GM21825 (cell line): ENCODE results near the gene HOXA4.

Experiments
- ATAC-seq: cut with Tn5 transposase; IDR thresholded peaks from one replicate; pipeline ENCODE4 v1.9.1; 2021; ENCODE audit warnings: mild to moderate bottlenecking, moderate library complexity; ENCODE audit not compliant: unreplicated experiment

HOXA4 gene

GRCh38 chr7:27169658-27170425 lies 39.3 kb upstream of the HOXA4 start:
- no peak for ATAC-seq

GRCh38 chr7:27168265-27168947 lies 37.8 kb upstream of the HOXA4 start:
- ATAC-seq = no peak

GRCh38 chr7:27167916-27168264 lies 37.3 kb upstream of the HOXA4 start:
- no peak for ATAC-seq

- ATAC-seq = no peak
These were observed 36.3 kb upstream of the HOXA4 start for GRCh38 chr7:27166531-27167505.

- no peak for ATAC-seq
These were observed 35.5 kb upstream of the HOXA4 start for GRCh38 chr7:27165996-27166530.

GRCh38 chr7:27165089-27165995 lies 34.8 kb upstream of the HOXA4 start, which contains the start of gene HOXA9:
TSS of gene HOXA9 (minus strand) at chr7:27165537. CDS start at chr7:27165457, 80 bp downstream.
- no peak for ATAC-seq

GRCh38 chr7:27164367-27165088 lies 34.0 kb upstream of the HOXA4 start:
- ATAC-seq = no peak

- no peak for ATAC-seq
These were observed 33.4 kb upstream of the HOXA4 start for GRCh38 chr7:27164045-27164366.

- ATAC-seq = no peak
These were observed 32.9 kb upstream of the HOXA4 start for GRCh38 chr7:27163288-27164044.

- ATAC-seq = no peak
These were observed 32.2 kb upstream of the HOXA4 start for GRCh38 chr7:27162561-27163287.

GRCh38 chr7:27161721-27162560 lies 31.4 kb upstream of the HOXA4 start:
- ATAC-seq = no peak

- ATAC-seq = no peak
These were observed 30.7 kb upstream of the HOXA4 start for GRCh38 chr7:27161214-27161720.

GRCh38 chr7:27160546-27161213 lies 30.1 kb upstream of the HOXA4 start:
- peak; percentile 63 for ATAC-seq

GRCh38 chr7:27160145-27160545 lies 29.6 kb upstream of the HOXA4 start:
- ATAC-seq = no peak

- ATAC-seq = no peak
These were observed 28.9 kb upstream of the HOXA4 start for GRCh38 chr7:27159266-27160144.
